Smooth muscle cell (in vitro differentiated cells): ENCODE data around the gene SEBOX. TPM values are rescaled to one million over a fixed set of nuclear protein-coding genes. Genes with fewer than 3 reads are reported as not detected.

Experiments
- DNase-seq: peaks from one replicate; lab custom pipeline; 2025; ENCODE audit not compliant: unreplicated experiment; lab: John Stamatoyannopoulos, UW
- H2AFZ ChIP-seq: fragments of 200-600 bp; sonication (generic); 2 replicates; pipeline ENCODE4 v1.6.0; 2016; ENCODE audit warnings: antibody characterized with exemption, low read depth, mild to moderate bottlenecking
- H3F3A ChIP-seq: fragments of 200-600 bp; sonication (generic); 2 replicates; pipeline ENCODE4 v1.6.0; 2017; ENCODE audit warnings: antibody characterized with exemption, low read depth
- H3K27ac ChIP-seq: fragments of 200-600 bp; sonication (generic); 2 replicates; pipeline ENCODE4 v1.5.1; 2016; ENCODE audit warnings: low read depth, mild to moderate bottlenecking
- H3K27me3 ChIP-seq: fragments of 200-600 bp; sonication (generic); 2 replicates; pipeline ENCODE4 v1.6.1; 2016; ENCODE audit warnings: low read depth, mild to moderate bottlenecking
- H3K36me3 ChIP-seq: fragments of 200-600 bp; sonication (generic); 2 replicates; pipeline ENCODE4 v1.5.1; 2016; ENCODE audit warnings: low read depth
- H3K4me1 ChIP-seq: fragments of 200-600 bp; sonication (generic); 2 replicates; pipeline ENCODE4 v1.5.1; 2016; ENCODE audit warnings: low read depth
- H3K4me2 ChIP-seq: fragments of 200-600 bp; sonication (generic); 2 replicates; pipeline ENCODE4 v1.6.0; 2016; ENCODE audit warnings: mild to moderate bottlenecking
- H3K4me3 ChIP-seq: fragments of 200-600 bp; sonication (generic); 2 replicates; pipeline ENCODE4 v1.5.1; 2016; ENCODE audit warnings: mild to moderate bottlenecking
- H3K79me2 ChIP-seq: fragments of 200-600 bp; sonication (generic); 2 replicates; pipeline ENCODE4 v1.6.0; 2016; ENCODE audit warnings: low read depth, mild to moderate bottlenecking
- H3K9ac ChIP-seq: fragments of 200-600 bp; sonication (generic); 2 replicates; pipeline ENCODE4 v1.6.0; 2016; ENCODE audit warnings: low read depth
- H3K9me3 ChIP-seq: fragments of 200-600 bp; sonication (generic); replicated peaks from 2 replicates; pipeline ENCODE4 v1.5.1; 2016; ENCODE audit warnings: low read depth
- H4K20me1 ChIP-seq: fragments of 200-600 bp; sonication (generic); 2 replicates; pipeline ENCODE4 v1.6.0; 2016; ENCODE audit warnings: low read depth
- CTCF ChIP-seq: fragments of 200-600 bp; sonication (generic); IDR thresholded peaks from 2 replicates; pipeline ENCODE4 v1.5.1; 2017; ENCODE audit warnings: borderline replicate concordance, mild to moderate bottlenecking, antibody characterized with exemption; ENCODE audit not compliant: insufficient read depth, poor library complexity, severe bottlenecking
- WGBS: methylation state at CpG from one replicate; pipeline ENCODE4 v1.1.7; 2016; ENCODE audit warnings: low lambda C conversion rate; 5-methylcytosine and 5-hydroxymethylcytosine counted together
- polyA plus RNA-seq: library from polyadenylated mRNA; unstranded; fragments of >200 nt; fragmentation: Nextera tagmentation; extraction: Ambion mirVana; gene quantifications from 2 replicates; pipeline ENCODE4 v1.2.1, GENCODE V29; 2016
- total RNA-seq: library from RNA; depleted of rRNA; stranded (reverse); fragments of >200 nt; gene quantifications from 2 replicates; pipeline ENCODE4 v1.2.3, GENCODE V29; 2014

SEBOX gene
- total and polyA plus RNA-seq, 2 experiments from 2014 or later, result not detected

DNA sequence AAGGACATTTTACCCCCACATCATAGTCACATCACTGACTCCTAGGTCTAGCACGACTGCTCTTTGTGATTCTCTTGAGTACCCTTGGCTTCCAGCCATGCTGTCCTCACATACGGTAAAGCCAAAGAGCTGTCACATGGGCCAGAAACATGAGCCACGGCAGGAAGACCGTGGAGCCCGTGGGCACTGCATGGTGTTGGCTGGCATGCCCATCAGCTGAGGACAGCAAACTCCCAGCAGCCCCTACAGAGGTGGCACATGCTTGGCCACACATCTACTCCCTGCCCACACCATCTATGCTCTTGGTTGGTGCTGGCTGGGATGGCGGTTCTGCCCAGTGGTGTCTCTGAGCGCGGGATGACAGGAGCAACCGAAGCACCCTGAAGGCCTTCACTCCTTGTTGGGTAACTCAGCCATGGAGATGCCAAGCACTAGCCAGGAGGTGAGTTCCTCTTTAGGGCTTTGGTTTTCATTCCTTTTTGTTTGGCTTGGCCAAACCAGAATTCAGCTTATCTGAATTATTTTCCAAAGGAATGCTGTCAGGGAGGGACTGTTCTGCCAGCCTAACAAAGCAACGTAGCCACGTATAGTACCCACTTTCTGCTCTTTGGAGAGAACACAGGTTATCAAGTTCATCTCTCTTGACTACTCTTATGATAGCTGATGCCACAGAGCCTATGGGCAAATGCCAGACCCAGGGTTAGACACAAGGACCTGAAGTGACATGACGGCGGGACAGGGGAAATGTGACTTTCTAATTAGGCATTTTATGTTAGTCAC is 19.4 kb downstream of the SEBOX start:
- Histone ChIP-seq H2AFZ (no peak overlapping the region), H4K20me1 (peaks cover 50% of the 10 kb centered on the region), H3K9me3 (no peaks in the 10 kb centered on the region), H3F3A (peaks cover 30% of the 10 kb centered on the region), H3K36me3 (peaks cover 4% of the 10 kb centered on the region), H3K79me2 (no peaks in the 10 kb centered on the region), H3K4me3 (no peak overlapping the region), H3K9ac (no peak overlapping the region), H3K4me1 (no peaks in the 10 kb centered on the region), H3K27me3 (no peaks in the 10 kb centered on the region), H3K27ac (peak overlapping the region; percentile 85), H3K4me2 (no peak overlapping the region)
- TF ChIP-seq CTCF, result no peak
- 91% methylated on average over 13 of the region's 13 CpGs for whole genome bisulfite sequencing
- no peak for DNase-seq

DNA sequence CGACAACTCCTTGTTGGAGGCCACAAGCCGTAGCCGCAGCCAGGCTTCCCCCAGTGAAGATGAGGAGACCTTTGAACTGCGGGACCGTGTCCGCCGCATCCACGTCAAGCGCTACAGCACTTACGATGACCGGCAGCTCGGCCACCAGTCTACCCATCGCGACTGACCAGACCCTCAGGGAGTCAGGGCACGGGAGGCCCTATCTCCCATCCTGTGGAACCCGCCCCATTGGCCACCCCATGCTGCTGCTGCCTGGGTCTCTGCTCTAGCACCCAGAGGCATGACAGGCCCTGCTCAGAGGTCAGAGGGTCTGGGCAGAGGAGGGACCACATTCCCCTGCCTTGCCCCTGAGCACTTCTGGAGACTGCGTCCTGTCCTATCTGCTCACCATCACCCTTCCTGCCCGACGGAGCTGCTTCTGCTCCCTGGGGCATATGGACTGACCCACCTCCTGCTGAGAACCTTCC is 20.5 kb downstream of the SEBOX start:
- no peak for DNase-seq
- no peaks in the 10 kb centered on the region for H3K9me3 ChIP-seq
- no peak overlapping the region for H3K9ac ChIP-seq
- peaks cover 62% of the 10 kb centered on the region for H4K20me1 ChIP-seq
- H3K4me1 ChIP-seq, result no peaks in the 10 kb centered on the region
- no peak overlapping the region for H3K4me2 ChIP-seq
- no peak overlapping the region for H2AFZ ChIP-seq
- TF ChIP-seq CTCF, result no peak
- H3K36me3 ChIP-seq, result no peaks in the 10 kb centered on the region
- H3K27me3 ChIP-seq, result no peaks in the 10 kb centered on the region
- peaks cover 20% of the 10 kb centered on the region for H3F3A ChIP-seq
- H3K4me3 ChIP-seq, result no peak overlapping the region
- H3K27ac ChIP-seq, result peak overlapping the region; percentile 85
- H3K79me2 ChIP-seq, result peaks cover 8% of the 10 kb centered on the region
- WGBS, result 94% methylated on average over 19 of the region's 19 CpGs

- peaks cover 13% of the 10 kb centered on the region for H3K79me2 ChIP-seq
- peaks cover 19% of the 10 kb centered on the region for H3F3A ChIP-seq
- H3K4me1 ChIP-seq, result no peaks in the 10 kb centered on the region
- WGBS, result 90% methylated on average over 9 of the region's 9 CpGs
- no peaks in the 10 kb centered on the region for H3K9me3 ChIP-seq
- TF ChIP-seq CTCF, result no peak
- no peak overlapping the region for H3K4me3 ChIP-seq
- H4K20me1 ChIP-seq, result peaks cover 66% of the 10 kb centered on the region
- H3K36me3 ChIP-seq, result no peaks in the 10 kb centered on the region
- DNase-seq, result no peak
- H3K9ac ChIP-seq, result no peak overlapping the region
- no peak overlapping the region for H3K4me2 ChIP-seq
- H3K27me3 ChIP-seq, result no peaks in the 10 kb centered on the region
- no peak overlapping the region for H3K27ac ChIP-seq
- H2AFZ ChIP-seq, result no peak overlapping the region
Observed at GRCh38 chr17:28344011-28344410, 21.0 kb downstream of the SEBOX start.
